Omental fat pad (tissue), 4 donors: Measurements from ENCODE around the gene CREB5. TPM values are rescaled to one million over a fixed set of nuclear protein-coding genes. Genes with fewer than 3 reads are reported as not detected.

Source experiments
- ATAC-seq: fragments of 150-250 bp; one replicate; pipeline ENCODE4 v1.9.1; 2016; ENCODE audit warnings: mild to moderate bottlenecking, moderate library complexity; ENCODE audit not compliant: low FRiP score
- DNase-seq: peaks from one replicate; pipeline ENCODE4 v3.0.0-alpha.2; 2019; ENCODE audit warnings: low spot score
- CTCF ChIP-seq, 3 donors: fragments of 450-650 bp; IDR thresholded peaks; one replicate each; pipeline ENCODE4 v1.5.1; 2016 to 2017; ENCODE audit warnings: antibody characterized with exemption in 3 of 3, mild to moderate bottlenecking in 3 of 3, moderate library complexity in 2 of 3
- total RNA-seq, 4 donors: library from RNA; depleted of rRNA; stranded (reverse); fragments of >200 nt; gene quantifications; one replicate each; pipeline ENCODE4 v1.1.0, GENCODE V29; 2016

CREB5 gene
- total RNA-seq, 4 donors from 2014 or later = 27.9 to 87.0 (median 42.9) TPM

GRCh38 chr7:28432105-28432504 is 19.8 kb downstream of the CREB5 start:
- peak; percentile 51 for ATAC-seq
- TF ChIP-seq CTCF (IDR thresholded peaks at IDR 0.05) = no peak
- no peak for DNase-seq

- no peak for DNase-seq
- TF ChIP-seq CTCF (IDR thresholded peaks at IDR 0.05) = no peak
- peak; percentile 53 for ATAC-seq
Measured at GRCh38 chr7:28433039-28433438, 20.7 kb downstream of the CREB5 start.

GRCh38 chr7:28433699-28434219 is 21.4 kb downstream of the CREB5 start:
- no peak for ATAC-seq
- DNase-seq = no peak
- TF ChIP-seq CTCF (IDR thresholded peaks at IDR 0.05) = no peak

GRCh38 chr7:28434510-28434909 is 22.2 kb downstream of the CREB5 start:
- TF ChIP-seq CTCF (IDR thresholded peaks at IDR 0.05) = no peak
- no peak for ATAC-seq
- no peak for DNase-seq

- no peak for DNase-seq
- no peak for TF ChIP-seq CTCF (IDR thresholded peaks at IDR 0.05)
- no peak for ATAC-seq
Measured at GRCh38 chr7:28435152-28435551, 22.8 kb downstream of the CREB5 start.

- ATAC-seq (no peak), DNase-seq (no peak)
- no peak for TF ChIP-seq CTCF (IDR thresholded peaks at IDR 0.05)
Measured at GRCh38 chr7:28435732-28436378, 23.5 kb downstream of the CREB5 start.

GRCh38 chr7:28440055-28440601 is 27.8 kb downstream of the CREB5 start:
- no peak for TF ChIP-seq CTCF (IDR thresholded peaks at IDR 0.05)
- ATAC-seq (no peak), DNase-seq (no peak)
